Measurements from ENCODE around the gene STC2. TPM values are rescaled to one million over a fixed set of nuclear protein-coding genes. Genes with fewer than 3 reads are reported as not detected.

The STC2 gene
- total and polyA plus RNA-seq, 3 donors from 2014 or later, result 0.87 to 2.0 (median 2.0) TPM

GRCh38 chr5:173293817-173294672 lies 34.2 kb downstream of the STC2 start:
- no peaks in the 10 kb centered on the region for H3K27me3 ChIP-seq
- peak; percentile 87 for DNase-seq

DNA sequence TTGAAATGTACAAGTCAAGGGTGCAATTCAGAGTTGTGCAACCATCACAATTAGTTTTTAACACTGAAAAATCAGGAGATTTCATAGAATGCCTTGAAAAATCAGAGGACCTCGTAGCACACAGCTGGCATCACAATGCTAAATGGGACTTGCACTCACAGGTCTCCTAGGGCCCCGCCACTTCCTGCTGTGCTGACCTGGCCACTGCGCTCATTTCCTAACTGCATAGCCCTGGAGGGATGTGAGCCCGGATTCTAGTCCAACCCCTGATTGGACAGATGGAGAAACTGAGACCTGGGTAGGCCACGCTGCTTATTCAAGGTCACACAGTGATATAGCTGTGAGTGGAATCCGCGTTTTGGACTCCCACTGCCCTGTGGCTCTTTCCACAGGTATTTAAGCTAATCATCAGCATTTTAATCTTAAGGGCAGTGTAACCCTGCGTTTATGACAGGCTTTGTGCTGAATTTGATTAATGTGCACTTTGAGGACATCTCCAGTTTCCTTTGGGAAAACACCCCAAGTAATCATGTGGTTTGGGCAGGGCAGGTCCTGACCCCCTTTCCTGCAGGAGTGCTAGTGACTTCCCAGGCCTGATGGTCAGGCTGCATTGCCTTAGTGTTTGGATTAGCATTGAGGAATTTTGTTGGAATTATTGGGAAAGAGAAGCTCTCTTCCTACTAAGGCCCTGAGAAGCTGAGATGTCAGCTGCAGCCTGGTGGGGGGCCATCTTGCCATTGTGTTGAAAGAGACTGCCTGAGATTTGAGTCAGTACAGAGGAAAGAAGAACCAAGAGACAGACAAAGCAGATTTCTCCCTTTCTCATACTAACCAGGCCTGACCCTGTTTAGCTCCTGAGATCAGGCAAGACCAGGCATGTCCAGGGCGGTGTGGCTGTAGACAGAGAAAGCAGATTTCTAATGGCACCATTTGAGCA lies 36.2 kb downstream of the STC2 start:
- TF ChIP-seq POLR2A (IDR thresholded peaks at IDR 0.05) (no peak), CTCF (IDR thresholded peaks at IDR 0.05) (no peak)

More at GRCh38 chr5:173293817-173294672, 34.2 kb downstream of the STC2 start:
- Histone ChIP-seq H3K9me3 (no peaks in the 10 kb centered on the region), H3K27ac (no peak overlapping the region), H3K4me3 (peak overlapping the region in 1 of 2 donors; percentile 30), H3K4me1 (peaks cover 9% of the 10 kb centered on the region), H3K36me3 (ENCODE audit: low read depth, missing control alignments) (no peaks in the 10 kb centered on the region)
- TF ChIP-seq CTCF (IDR thresholded peaks at IDR 0.05), result peak; percentile 89 to 93 (median 92)
- no peak for TF ChIP-seq POLR2A (IDR thresholded peaks at IDR 0.05)
- 9 to 14% methylated on average over 33 to 37 of the region's 37 CpGs for WGBS, 2 donors
- intact Hi-C loops (cut with DNase I; ENCODE audit: low total_unique reads), result loop anchor here (10.0 kb wide), 2 partner anchors 201 to 281 kb away; no protein-coding TSS in a partner anchor

DNA sequence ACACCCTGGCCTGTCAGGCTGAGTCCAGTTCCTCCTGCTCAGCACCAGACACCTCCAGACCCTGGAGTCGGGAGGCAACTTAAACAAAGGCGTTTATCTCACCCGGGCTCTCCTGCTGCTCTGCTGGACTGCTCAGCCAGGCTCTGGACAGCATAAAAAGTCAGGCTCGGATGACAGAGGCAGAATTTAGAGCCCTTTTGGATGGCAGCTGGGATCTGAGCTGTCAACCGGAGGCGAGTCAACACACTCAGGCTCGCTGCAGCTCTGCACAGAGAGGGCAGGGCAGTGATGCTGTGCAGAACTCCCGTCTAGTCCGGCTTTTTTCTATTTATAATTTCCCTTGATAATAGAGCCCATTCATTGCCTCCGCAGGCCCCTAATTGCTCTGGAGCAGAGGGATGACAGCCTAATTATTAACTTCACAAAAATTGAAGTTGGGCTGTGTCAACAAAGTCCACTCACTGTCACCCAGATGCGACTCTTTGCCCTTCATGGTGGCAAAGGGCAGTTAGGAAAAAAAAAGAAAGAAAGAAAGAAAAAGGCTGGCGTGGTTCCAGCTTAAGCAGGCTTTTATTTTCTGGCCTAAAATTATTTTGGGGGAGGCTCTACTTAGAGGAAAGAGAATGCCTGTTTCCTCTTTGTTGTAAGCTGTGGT lies 37.6 kb downstream of the STC2 start:
- no peak for TF ChIP-seq POLR2A (IDR thresholded peaks at IDR 0.05)
- no peaks in the 10 kb centered on the region for H3K36me3 ChIP-seq (ENCODE audit: low read depth, missing control alignments)
- DNase-seq, result no peak
- peaks cover 9% of the 10 kb centered on the region for H3K4me1 ChIP-seq
- H3K27ac ChIP-seq, result no peak overlapping the region
- no peak overlapping the region for H3K4me3 ChIP-seq
- intact Hi-C loops (cut with DNase I; ENCODE audit: low total_unique reads), result loop anchor here (10.0 kb wide), 2 partner anchors 204 to 284 kb away; no protein-coding TSS in a partner anchor
- H3K9me3 ChIP-seq, result no peaks in the 10 kb centered on the region
- no peaks in the 10 kb centered on the region for H3K27me3 ChIP-seq
- 52 to 67% methylated on average over 11 to 12 of the region's 12 CpGs for WGBS, 2 donors

More for the DNA sequence above, 36.2 kb downstream of the STC2 start:
- no peak overlapping the region for H3K27ac ChIP-seq
- H3K9me3 ChIP-seq, result no peaks in the 10 kb centered on the region
- H3K4me1 ChIP-seq, result peaks cover 9% of the 10 kb centered on the region
- intact Hi-C loops (cut with DNase I; ENCODE audit: low total_unique reads), result loop anchor here (10.0 kb wide), 2 partner anchors 203 to 283 kb away; no protein-coding TSS in a partner anchor
- H3K27me3 ChIP-seq, result no peaks in the 10 kb centered on the region
- no peak for DNase-seq
- no peaks in the 10 kb centered on the region for H3K36me3 ChIP-seq (ENCODE audit: low read depth, missing control alignments)
- 76 to 89% methylated on average over 9 of the region's 9 CpGs for WGBS, 2 donors
- H3K4me3 ChIP-seq, result no peak overlapping the region

DNA sequence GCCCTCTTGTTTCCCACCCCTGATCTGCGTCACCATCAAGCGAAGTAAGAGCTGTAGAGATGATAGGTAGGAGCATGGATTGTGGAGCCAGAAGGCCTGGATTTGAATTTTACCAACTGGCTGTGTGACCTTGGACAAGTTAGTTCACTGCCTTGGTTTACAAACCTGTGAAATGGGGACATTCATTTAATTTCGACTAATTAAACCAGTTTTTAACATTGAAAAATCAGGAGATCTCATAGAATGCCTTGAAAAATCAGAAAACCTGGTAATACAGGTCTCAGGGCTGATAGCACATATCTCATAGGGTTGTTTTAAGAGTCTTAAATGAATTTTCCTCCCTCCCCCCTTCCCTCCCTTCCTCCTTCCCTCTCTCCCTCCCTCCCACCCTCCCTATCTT lies 38.8 kb downstream of the STC2 start:
- 64 to 67% methylated on average over 3 of the region's 3 CpGs for WGBS, 2 donors
- Histone ChIP-seq H3K27ac (no peak overlapping the region), H3K4me3 (no peak overlapping the region), H3K9me3 (no peaks in the 10 kb centered on the region), H3K4me1 (peaks cover 8% of the 10 kb centered on the region), H3K27me3 (no peaks in the 10 kb centered on the region), H3K36me3 (ENCODE audit: low read depth, missing control alignments) (no peaks in the 10 kb centered on the region)
- DNase-seq, result no peak
- intact Hi-C loops (cut with DNase I; ENCODE audit: low total_unique reads), result no loop called here
- TF ChIP-seq CTCF (IDR thresholded peaks at IDR 0.05) (no peak), POLR2A (IDR thresholded peaks at IDR 0.05) (no peak)

Data from testis (tissue), 3 donors.